MM.1S (cell line): ENCODE measurements around the gene RTL5.

ENCODE experiments used
- DNase-seq: peaks from one replicate; pipeline ENCODE4 v3.0.0-alpha.2; 2015
- H2AFZ ChIP-seq: fragments of 300-600 bp; sonication (generic); 2 replicates; pipeline ENCODE4 v1.6.0; 2016; ENCODE audit warnings: antibody characterized with exemption, low read length
- H3F3A ChIP-seq: fragments of 300-600 bp; sonication (generic); 2 replicates; pipeline ENCODE4 v1.6.1; 2016; ENCODE audit warnings: mild to moderate bottlenecking, antibody characterized with exemption, low read length, moderate library complexity, mixed read lengths; ENCODE audit not compliant: insufficient read depth
- H3K27ac ChIP-seq: fragments of 300-600 bp; sonication (generic); 2 replicates; pipeline ENCODE4 v1.5.1; 2016; ENCODE audit warnings: mild to moderate bottlenecking, low read length
- H3K27me3 ChIP-seq: fragments of 300-600 bp; sonication (generic); replicated peaks from 2 replicates; pipeline ENCODE4 v1.6.0; 2016; ENCODE audit warnings: low read length; ENCODE audit not compliant: insufficient read depth
- H3K36me3 ChIP-seq: fragments of 300-600 bp; sonication (generic); replicated peaks from 2 replicates; pipeline ENCODE4 v1.6.1; 2016; ENCODE audit warnings: mild to moderate bottlenecking, low read length, mixed read lengths; ENCODE audit not compliant: insufficient read depth
- H3K4me1 ChIP-seq: fragments of 300-600 bp; sonication (generic); 2 replicates; pipeline ENCODE4 v1.6.1; 2016; ENCODE audit warnings: low read length, mixed read lengths
- H3K4me2 ChIP-seq: fragments of 300-600 bp; sonication (generic); 2 replicates; pipeline ENCODE4 v1.6.0; 2016; ENCODE audit warnings: low read depth, low read length
- H3K4me3 ChIP-seq: fragments of 300-600 bp; sonication (generic); 2 replicates; pipeline ENCODE4 v1.5.1; 2016; ENCODE audit warnings: low read length, mixed read lengths
- H3K79me2 ChIP-seq: fragments of 300-600 bp; sonication (generic); 2 replicates; pipeline ENCODE4 v1.6.1; 2016; ENCODE audit warnings: mixed run types, low read length, mixed read lengths
- H3K9ac ChIP-seq: fragments of 300-600 bp; sonication (generic); 2 replicates; pipeline ENCODE4 v1.6.1; 2016; ENCODE audit warnings: low read length, mixed read lengths
- H3K9me2 ChIP-seq: fragments of 300-600 bp; sonication (generic); replicated peaks from 2 replicates; pipeline ENCODE4 v1.6.1; 2016; ENCODE audit warnings: mild to moderate bottlenecking, low read length, mixed read lengths; ENCODE audit not compliant: insufficient read depth
- H3K9me3 ChIP-seq: fragments of 300-600 bp; sonication (generic); replicated peaks from 2 replicates; pipeline ENCODE4 v1.6.1; 2016; ENCODE audit warnings: mild to moderate bottlenecking, low read length, mixed read lengths; ENCODE audit not compliant: insufficient read depth
- H4K20me1 ChIP-seq: fragments of 300-600 bp; sonication (generic); 2 replicates; pipeline ENCODE4 v1.6.1; 2016; ENCODE audit warnings: mild to moderate bottlenecking, low read length, moderate library complexity, mixed read lengths; ENCODE audit not compliant: insufficient read depth
- CTCF ChIP-seq: fragments of 300-600 bp; sonication (generic); IDR thresholded peaks from 2 replicates; pipeline ENCODE4 v1.5.1; 2016; ENCODE audit warnings: antibody characterized with exemption, low read length, mixed read lengths
- EZH2 ChIP-seq: fragments of 300-600 bp; sonication (generic); optimal IDR thresholded peaks from 2 replicates; pipeline ENCODE3; 2017; ENCODE audit warnings: low read depth, mild to moderate bottlenecking, antibody characterized with exemption, low read length, mixed read lengths
- EZH2phosphoT487 ChIP-seq: fragments of 300-600 bp; sonication (generic); IDR thresholded peaks from 2 replicates; pipeline ENCODE4 v1.6.1; 2018; ENCODE audit warnings: antibody characterized with exemption, low read length

The RTL5 gene

DNA sequence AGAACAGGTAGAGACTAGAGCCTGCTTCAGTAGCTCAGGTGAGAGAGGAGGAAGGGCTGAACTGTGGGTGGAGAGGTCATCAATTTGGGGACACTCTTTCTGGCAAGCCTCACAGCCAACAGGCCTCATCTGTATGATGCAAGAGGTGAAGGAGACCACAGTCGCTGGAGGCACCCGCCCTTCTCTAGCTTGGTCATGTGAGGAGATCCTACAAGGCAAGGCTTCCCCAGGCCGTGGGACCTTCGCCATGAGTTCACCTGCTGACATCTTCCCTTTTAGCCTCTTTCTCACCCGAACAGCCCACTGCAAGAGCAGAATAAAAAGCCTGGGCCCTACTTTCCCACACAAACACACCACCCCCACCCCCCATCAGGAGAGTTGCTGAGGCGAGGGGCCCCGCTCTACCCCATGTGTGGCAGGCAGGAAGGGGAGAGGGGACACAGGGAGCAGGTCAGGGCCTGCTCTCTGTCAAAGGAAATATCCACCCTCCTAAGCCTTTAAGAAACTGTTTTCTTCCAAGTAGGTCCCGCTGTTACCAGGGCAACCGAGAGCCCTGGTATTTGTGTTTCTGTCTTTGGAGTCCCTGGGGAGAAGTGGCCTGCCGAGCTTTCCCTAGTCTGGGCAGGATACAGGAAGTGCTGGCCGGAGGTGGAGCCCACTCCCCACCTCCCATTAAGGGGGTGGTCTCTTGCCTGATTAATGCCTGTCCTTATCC is 8.1 kb downstream of the RTL5 start:
- no peak for DNase-seq
- TF ChIP-seq EZH2: no peak
- no peak for TF ChIP-seq EZH2phosphoT487
- no peak for TF ChIP-seq CTCF
- no peak overlapping the region for H2AFZ ChIP-seq
- H3K27ac ChIP-seq: no peak overlapping the region
- no peaks in the 10 kb centered on the region for H3K27me3 ChIP-seq
- H3K9me2 ChIP-seq: no peaks in the 10 kb centered on the region
- H3K79me2 ChIP-seq: no peaks in the 10 kb centered on the region
- no peaks in the 10 kb centered on the region for H3K36me3 ChIP-seq
- peaks cover 28% of the 10 kb centered on the region for H3K4me1 ChIP-seq
- H3K9ac ChIP-seq: no peak overlapping the region
- H4K20me1 ChIP-seq: no peaks in the 10 kb centered on the region
- no peaks in the 10 kb centered on the region for H3K9me3 ChIP-seq
- H3K4me3 ChIP-seq: no peak overlapping the region
- H3K4me2 ChIP-seq: no peak overlapping the region
- no peaks in the 10 kb centered on the region for H3F3A ChIP-seq

DNA sequence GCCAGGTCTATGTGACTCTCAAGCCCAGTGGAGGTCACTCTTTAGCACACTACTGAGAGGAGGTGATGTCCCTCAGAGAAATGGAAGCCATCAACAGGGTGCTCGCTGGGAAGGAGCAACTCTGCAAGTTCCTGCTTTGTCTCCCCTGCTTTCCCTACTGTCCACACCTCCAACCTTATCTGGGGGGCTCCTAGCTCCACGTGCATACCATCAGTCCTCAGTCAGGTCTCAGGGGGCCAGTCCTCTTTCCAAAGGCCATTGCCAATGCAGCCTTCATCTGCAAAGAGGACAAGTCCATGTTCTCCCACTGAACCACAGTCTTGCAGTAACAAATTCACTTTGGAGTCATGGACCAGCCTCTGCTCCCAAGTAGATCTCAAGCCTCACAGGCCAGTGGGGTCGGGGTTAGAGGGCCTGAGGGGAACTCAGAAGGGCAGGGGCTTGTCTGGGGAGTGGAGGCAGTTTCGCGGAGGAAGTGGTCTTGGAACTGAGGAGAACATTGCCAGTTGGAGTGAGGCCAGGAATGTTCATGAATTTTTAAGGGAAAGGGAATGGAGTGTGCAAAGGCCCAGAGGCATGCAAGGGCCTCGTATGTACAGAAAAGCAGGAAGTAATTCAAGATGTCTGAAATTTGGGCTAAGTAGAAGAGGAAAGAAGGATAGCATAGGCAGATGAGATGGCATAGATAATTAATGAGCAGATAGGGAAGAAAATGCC is 8.9 kb downstream of the RTL5 start:
- H3K27me3 ChIP-seq: no peaks in the 10 kb centered on the region
- DNase-seq: no peak
- TF ChIP-seq CTCF (no peak), EZH2 (no peak), EZH2phosphoT487 (no peak)
- H3K4me3 ChIP-seq: no peak overlapping the region
- no peaks in the 10 kb centered on the region for H3K9me2 ChIP-seq
- no peaks in the 10 kb centered on the region for H3K9me3 ChIP-seq
- no peak overlapping the region for H3K9ac ChIP-seq
- no peaks in the 10 kb centered on the region for H4K20me1 ChIP-seq
- no peak overlapping the region for H3K27ac ChIP-seq
- H3K79me2 ChIP-seq: no peaks in the 10 kb centered on the region
- no peak overlapping the region for H3K4me2 ChIP-seq
- H3F3A ChIP-seq: no peaks in the 10 kb centered on the region
- no peaks in the 10 kb centered on the region for H3K36me3 ChIP-seq
- peaks cover 28% of the 10 kb centered on the region for H3K4me1 ChIP-seq
- H2AFZ ChIP-seq: no peak overlapping the region

- Histone ChIP-seq H3K27me3 (no peaks in the 10 kb centered on the region), H3K4me1 (peaks cover 26% of the 10 kb centered on the region), H3K9me3 (no peaks in the 10 kb centered on the region), H2AFZ (peak overlapping the region; percentile 63; the same call in 1 of the 2 replicates), H3K4me3 (no peak overlapping the region; the same call in 1 of the 2 replicates), H3K9me2 (no peaks in the 10 kb centered on the region), H3K36me3 (no peaks in the 10 kb centered on the region), H3F3A (no peaks in the 10 kb centered on the region), H3K79me2 (no peaks in the 10 kb centered on the region), H3K4me2 (peak overlapping the region; percentile 18), H3K27ac (peak overlapping the region; percentile 30; the same call in 1 of the 2 replicates), H4K20me1 (no peaks in the 10 kb centered on the region), H3K9ac (peak overlapping the region; percentile 8; the same call in 1 of the 2 replicates)
- peak; percentile 63 for DNase-seq
- TF ChIP-seq EZH2phosphoT487 (no peak), EZH2 (no peak), CTCF (no peak)
Observed at GRCh38 chrX:72121383-72121782, 10.3 kb downstream of the RTL5 start.
